HG03571 (cell line): ENCODE results near the gene POLR1G.

Experiments used
- ATAC-seq: cut with Tn5 transposase; IDR thresholded peaks from one replicate; pipeline ENCODE4 v1.9.1; 2021; ENCODE audit not compliant: unreplicated experiment

Gene POLR1G, protein sequence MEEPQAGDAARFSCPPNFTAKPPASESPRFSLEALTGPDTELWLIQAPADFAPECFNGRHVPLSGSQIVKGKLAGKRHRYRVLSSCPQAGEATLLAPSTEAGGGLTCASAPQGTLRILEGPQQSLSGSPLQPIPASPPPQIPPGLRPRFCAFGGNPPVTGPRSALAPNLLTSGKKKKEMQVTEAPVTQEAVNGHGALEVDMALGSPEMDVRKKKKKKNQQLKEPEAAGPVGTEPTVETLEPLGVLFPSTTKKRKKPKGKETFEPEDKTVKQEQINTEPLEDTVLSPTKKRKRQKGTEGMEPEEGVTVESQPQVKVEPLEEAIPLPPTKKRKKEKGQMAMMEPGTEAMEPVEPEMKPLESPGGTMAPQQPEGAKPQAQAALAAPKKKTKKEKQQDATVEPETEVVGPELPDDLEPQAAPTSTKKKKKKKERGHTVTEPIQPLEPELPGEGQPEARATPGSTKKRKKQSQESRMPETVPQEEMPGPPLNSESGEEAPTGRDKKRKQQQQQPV

DNA sequence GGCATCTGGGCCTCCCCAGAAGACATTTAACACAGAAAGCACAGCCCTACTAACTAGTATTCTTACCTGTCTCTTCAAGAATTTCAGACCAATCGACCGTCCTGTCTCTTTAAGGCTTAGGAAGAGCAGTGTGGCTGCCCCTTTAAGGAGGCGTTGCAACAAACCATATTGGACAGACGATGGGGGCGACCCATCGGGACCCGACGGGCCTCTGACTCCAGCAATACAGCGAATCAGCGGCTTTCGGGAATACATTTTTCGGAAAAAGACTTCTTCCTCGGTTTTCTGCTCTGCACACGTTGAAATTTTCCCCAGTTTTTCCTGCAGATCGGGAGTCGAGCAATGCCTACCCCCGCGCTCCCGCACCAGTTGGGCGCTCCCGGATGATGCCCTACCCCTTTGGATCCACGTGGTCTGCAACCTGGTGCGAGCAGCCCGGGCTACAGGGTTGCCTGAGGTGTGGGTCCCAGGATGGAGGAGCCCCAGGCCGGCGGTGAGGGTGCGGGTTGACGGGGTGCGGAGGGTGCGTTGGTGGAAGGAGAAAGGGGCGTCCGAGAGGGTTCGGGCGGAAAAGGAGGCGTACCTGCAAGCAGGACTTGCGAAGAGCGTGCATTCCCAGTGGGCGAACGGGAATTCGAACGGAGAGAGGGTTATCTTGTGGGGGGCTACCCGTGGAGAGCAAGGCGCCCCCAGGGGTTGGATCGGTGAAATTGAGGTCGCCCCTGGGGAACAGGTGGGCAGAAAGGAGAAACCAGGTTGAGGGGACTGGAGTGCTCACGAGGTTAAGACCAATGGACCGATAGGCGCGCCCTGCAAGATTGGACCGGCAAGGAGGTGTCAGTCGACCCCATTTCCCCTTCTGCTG, at the start of gene POLR1G:
TSS of gene POLR1G (plus strand) at position 419 of the 865 bp plus-strand sequence. CDS start at position 472, 53 bp downstream.
- ATAC-seq, result peak; percentile 64

DNA sequence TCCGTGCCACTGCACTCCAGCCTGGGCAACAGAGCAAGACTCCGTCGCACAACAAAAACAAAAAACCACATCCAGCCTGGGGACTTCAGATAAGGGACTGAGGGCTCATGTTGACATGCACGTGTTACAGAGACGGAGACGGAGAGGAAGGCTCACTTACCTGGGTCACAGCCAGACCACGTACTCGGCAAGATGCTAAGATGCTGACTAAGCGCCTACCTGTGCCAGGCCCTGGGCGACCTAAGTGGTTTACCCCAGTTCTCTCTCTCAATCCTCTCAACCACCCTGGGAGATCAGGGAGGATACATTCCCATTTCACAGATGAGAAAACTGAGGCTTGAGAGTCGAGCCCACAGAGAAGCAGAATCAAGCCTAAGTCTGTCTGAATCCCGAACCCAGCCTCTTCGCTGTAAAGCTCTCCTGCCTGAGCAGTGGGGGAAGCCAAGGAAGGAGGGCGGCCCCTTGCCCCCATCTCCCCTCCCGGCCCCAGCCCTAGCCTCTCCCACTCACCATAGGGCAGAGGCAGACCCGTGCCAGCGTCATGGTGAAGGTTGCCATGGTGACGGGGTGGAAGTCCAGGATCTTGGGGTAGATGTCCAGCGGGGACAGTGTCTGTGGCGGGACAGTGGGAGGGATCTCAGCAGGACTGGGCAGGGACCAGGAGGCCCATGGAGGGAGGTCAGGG, 49.5 kb upstream of the POLR1G start:
- no peak for ATAC-seq

DNA sequence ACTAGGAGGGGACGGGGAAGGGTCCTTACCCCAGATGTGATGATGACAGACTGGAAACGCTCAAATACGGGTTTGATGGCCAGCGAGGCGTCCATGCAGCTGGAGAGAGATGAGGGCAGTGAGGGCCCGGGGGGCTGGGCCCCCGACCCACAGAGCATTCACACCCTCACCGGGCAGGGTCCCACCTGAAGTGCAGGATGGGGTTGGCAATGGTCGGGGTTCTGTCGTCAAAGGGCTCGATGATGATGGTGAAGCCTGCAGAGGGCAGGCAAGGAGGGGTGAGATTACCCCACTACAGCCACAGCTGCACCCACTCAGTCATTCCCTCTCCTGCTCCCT, 49.0 kb upstream of the POLR1G start:
- no peak for ATAC-seq

DNA sequence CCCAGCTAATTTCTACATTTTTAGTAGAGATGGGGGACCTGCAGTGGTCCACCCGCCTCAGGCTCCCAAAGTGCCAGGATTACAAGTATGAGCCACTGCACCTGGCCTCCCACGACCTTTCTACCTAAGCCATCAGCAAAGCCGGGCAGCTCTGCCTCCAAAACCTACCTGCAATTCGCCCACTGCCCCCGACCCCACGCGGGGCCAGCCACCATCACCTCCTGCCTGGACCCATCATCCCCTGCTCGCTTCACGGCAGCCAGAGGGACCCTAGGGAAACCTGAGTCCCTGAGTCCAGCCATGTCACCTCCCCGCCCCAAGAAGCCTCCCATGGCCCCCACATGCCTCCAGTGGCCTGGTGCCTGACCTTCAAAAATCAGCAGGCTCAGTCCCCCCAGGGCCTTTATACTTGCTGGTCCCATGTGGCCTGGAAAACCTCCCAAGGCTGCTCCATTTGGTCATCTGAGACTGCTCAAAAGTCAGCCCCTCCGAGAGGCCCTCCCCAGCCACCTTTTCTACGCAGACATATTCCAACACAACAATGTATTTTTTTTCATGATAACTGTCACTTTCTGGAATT, 48.1 kb upstream of the POLR1G start:
- no peak for ATAC-seq

DNA sequence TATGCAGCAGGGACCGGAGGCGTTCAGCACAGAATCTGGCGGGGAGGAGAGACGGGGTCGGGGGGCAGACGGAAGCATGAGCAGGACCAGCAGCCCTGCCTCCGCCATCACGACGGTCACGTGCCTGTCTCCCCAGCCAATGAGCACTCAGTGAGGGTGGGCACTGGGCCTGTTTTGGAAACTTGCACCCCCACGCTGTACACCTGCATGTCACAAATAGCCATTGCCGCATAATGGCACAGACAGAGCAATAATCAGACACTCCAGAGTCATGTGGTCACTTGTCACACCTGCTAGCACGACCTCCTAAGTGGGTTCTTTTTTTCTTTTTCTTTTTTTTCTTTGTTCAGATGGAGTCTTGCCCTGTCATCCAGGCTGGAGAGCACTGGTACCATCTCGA, 44.8 kb upstream of the POLR1G start:
- ATAC-seq, result no peak

DNA sequence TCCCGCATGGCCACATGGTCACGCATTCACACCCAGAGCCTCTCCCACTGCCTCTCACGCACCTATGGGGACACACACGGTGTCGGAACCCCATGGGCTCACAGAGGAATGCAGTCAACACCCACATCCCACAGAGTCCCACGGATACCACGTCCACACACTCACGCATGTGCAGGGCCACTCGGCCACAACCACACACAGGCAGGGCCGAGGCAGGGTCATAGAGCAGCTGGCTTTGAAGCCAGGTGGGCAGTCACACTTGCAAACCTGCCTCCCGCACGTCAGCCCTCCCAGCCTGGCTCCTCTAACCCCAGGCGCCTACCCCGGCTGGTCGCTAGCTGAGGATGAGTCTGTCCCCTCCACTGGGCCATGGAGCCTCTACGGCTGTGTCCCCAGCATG, 44.2 kb upstream of the POLR1G start:
- ATAC-seq, result no peak

DNA sequence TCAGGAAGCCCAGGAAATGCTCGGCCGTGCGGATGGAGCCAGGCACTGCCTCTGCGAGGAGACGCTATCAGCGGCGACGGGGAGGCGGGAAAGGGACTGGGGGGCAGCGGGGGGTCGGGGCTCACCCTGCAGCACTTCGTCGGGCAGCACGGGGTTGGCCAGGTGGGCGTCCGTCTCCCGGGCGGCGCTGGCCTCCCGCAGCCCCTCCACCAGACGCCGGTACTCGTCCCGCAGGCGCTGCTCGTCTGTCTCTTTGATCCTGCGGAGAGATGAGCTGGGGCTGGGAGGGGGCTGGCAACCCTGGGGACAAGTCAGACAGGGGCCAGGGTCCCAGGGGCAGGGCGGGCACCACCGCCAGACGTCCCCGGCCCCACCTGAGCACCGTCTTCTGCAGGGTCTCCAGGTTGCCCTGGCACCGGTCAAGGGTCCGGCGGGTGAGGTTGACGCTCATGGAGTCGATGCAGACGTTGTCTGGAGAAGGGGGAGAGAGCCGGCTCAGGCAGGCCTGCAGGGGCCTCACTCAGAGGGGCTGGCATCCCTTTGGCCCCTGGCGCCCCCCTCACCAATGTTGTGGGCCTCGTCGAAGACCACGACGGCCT, 42.5 kb upstream of the POLR1G start:
- no peak for ATAC-seq

DNA sequence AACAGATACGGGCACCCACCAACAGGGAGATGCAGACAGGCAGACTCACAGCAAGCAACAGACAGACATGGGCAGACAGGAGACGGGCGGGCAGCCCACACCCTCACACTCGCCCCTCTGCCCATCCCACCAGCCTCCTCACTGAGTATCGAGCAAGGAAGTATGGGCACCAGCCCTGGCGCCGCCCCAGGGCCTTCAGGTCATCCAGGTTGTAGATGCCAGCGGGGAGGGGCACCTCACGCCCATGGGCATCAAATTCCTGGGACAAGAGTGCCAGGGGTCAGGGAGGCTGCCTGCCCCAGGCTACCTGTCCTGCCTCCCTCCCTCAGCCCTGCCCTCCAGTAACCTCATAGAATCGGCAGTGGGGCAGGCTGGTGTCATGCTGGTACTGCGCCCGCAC, 41.7 kb upstream of the POLR1G start:
- no peak for ATAC-seq

DNA sequence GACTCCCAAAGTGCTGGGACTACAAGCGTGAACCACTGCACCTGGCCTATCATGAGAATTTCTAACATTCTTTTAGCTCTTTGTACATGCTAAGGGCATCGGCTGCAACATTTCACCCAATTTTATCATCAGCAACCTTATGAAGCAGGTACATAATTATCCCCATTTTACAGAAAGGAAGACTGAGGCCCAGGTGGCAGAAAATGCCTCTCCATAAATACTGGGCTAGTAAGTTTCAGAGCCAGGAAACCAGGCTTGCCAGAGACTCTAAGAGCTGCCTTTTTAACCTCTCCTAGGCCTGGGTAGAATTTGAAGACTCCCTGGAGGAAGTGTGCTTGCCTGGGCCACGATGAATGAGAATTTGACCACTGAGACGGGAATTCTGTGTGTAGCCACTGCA, 38.3 kb upstream of the POLR1G start:
- ATAC-seq, result no peak

DNA sequence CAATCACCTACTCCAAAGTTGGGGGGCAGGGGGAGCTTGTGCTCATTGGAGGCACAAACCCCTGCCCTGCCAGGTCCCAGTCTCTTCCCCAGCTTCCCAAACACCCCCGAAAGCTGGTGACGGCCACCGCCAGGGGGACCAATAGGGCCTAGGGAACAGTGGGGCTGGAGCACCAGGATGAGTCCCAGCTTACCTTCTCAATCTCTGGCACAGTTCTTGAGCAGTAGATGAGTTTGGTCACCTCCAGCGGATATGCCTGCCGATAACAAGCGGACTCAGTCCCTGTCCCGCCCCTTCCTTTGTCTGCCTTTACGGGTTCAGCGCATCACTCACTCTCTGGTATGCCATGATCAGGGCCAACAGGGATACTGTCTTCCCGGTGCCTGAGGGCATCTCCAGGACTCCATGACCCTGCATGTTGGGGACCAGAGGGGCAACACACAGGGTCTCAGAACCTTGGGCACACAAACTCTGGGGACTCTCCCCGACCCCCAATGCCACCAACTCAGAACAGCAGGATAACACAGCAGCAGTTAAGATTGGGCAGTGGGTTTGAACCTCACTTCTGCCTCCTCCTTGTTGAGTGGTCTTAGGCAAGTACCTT, 37.6 kb upstream of the POLR1G start:
- no peak for ATAC-seq

DNA sequence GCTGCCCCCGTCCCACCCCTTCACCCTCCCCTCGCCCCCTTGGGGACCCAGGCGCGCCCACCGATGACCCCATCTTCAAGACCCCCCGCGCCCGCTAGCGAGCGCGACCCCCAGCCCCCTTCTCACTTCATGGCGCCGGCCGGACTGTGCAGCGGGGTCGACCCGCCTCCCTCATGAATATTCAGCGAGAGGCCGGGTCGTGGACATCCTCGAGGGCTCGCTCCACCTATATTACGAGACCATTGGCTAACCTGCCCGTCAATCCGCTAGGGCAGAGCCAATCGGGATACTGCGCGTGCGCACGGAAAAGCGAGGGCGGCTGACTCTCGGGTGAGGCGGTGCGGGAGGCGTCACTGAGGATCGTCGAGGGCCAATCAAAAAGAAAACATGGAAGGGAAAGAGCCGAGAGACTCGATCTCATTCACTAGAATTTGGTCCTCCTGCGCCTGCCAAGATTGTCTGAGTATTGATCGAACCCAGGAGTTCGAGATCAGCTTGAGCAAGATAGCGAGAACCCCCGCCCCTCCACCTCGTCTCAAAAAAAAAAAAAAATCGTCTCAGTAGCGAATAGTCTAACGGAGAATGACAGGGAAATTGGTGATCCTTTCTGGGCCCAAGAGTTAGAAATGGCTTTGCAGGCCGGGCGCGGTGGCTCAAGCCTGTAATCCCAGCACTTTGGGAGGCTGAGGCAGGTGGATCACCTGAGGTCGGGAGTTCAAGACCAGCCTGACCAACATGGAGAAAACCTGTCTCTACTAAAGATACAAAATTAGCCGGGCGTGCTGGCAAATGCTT, 35.8 kb upstream of the POLR1G start, which contains the start of gene ERCC2:
TSS of gene ERCC2 (minus strand) at position 164 of the 795 bp plus-strand sequence. CDS start at position 131, 33 bp downstream.
- peak; percentile 88 for ATAC-seq

DNA sequence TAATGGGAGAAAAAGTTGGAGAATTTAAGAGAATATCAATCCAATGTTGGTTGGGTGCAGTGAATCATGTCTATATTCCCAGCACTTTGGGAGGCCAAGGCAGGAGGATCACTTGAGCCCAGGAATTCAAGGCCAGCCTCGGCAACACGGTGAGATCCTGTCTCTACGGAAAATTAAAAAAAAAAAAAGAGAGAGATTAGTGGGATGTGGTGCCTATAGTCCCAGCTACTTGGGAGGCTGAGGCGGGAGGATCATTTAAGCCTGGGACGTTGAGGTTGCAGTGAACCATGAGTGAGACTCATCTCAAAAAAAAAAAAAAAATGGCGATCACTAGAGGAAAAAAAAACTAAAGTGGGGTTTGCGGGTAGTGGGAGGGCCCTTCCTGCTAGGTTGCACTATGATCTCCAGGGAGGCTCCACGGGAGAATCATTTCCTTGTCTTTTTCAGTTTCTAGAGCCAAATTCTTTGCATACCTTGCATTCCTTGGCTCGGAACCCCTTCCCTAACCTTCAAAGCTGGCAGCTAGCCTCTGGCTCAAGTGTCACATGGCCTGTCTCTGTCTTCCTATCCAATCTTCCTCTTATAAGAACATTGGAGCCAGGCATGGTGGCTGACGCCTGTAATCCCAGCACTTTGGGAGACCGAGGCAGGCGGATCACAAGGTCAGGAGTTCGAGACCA, 30.3 kb upstream of the POLR1G start:
- no peak for ATAC-seq

DNA sequence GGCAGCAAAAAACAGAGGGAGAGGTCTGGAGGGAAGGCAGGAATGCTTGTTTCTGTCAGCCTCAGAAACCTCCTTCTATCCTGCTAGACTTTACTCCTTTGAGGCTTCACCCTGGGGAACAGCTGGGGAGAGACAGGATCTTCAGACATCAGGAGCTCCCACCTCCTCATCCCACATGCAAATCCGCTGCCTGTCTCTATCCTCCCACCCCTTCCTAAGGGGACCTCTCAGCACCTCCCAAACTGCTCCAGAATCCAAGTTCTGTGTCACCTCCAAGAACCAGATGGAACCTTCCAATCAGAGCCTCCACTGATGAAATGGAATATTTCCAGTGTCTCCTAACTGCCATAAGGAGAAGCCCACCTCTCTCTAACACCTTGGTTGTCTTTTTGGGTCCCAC, 26.3 kb upstream of the POLR1G start:
- no peak for ATAC-seq

DNA sequence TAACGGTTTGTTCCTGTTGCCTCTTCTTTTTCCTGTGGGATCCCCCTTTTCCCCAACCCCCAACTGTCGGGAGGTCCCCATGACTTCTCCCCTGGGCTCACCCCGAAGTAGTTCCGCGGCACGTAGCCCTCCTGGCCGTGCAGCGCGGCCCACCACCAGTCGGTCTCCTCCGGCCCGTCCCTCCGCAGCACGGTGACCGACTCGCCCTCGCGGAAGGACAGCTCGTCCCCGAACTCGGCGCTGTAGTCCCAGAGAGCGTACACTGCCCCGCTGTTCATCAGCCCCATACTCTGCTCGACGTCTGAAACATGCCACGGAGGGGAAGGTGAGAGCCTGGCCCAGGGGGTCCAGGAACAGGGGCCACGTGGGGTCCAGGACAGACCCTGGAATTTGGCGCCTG, 24.0 kb upstream of the POLR1G start:
- no peak for ATAC-seq

DNA sequence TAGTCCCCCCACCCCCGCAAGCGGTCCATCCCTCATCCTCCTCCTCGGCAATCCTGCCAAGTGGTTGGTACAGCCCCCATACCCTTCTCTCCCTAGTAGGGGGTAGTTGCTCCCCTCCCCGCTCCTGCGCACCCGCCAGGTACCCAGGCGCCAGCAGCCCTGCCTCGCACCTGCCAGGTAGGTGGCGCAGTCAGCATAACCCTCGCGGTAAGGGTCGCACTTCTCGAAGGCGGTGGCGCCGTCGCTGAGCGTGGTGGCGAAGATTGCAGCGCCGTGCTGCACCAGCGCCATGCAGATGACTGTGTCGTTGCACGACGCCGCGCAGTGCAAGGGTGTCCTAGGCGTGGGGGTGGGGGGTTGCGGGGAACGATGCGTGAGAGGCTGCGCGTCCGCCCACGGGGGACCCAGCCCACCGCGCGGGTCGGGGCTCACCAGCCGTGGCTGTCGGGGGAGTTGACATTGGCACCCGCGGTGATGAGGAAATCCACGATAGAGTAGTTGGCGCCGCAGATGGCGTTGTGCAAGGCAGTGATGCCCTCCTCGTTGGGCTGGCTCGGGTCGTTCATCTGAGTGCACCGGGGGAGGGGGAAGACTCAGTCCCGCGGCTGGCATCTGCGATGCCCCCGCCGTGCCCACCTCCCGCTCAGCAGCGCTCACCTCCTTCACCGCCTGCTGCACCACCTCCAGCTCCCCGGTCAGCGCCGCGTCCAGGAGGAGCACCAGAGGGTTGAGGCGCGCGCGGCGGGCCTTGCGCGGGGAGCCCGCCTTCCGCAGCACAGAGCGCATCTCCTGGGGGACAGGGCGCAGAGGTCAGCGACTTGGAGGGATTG, 20.8 kb upstream of the POLR1G start:
- no peak for ATAC-seq

DNA sequence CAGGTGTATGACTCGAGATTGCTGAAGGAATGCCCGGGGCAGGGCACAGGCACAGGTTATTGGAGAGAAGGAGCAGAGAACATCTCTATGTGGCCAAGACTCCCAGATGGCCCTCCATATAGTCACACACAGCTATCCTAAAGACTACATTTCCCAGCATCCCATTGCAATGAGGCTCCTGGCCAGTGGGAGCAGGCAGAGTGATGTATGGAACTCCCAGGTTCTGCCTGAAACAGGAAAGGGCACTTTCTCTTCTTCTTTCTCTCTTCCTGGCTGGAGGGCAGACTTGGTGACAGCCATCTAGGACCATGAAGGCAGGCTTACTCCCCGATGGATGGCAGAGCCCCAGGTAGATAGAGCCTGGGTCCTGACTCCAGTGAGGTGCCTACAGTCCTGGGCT, 15.1 kb upstream of the POLR1G start:
- no peak for ATAC-seq

DNA sequence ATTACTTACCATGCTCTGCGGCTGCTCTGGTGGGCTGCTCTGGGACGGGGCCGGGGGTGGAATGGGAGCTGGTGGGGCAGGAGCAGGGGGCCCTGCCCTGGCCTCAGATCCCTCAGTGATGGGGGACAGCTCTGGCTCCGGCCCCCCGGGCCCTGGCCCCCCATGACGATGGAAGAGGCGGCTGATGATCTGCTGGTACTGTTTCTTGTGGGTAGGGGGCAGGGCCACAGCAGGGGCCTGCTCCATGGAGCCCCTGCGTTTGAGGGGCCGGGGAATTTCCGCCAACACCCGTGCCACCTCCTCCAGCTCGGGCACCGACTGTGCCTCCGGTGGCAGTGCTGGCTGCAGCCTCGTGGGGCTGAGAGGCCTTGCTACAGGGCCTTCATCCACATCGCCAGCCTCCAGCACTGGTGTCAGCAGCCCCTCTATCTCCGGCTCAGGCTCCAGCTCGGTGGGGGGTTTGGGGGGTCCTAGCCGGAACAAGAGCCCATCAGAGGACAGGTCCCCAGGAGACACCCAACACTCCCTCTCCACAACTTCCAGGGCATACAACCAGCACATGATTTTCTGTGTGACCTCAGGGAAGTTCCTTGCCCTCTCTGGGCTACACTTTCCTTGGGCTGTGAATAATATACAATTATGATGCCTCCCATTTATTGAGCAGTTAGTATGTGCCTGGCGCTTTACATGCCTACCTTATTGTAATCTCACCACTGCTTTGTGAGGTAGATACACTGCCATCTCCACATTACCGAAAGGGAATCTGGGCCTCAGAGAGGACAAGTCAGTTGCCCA, 14.4 kb upstream of the POLR1G start:
- ATAC-seq, result no peak
